Mucosa of rectum (tissue), 2 donors: ENCODE measurements around the gene SHC1.

Experiments used
- H3K27ac ChIP-seq, 2 donors: one replicate each; pipeline ENCODE4 v1.7.0; 2013; ENCODE audit warnings: inconsistent platforms in 2 of 2, low read depth in 2 of 2, low read length in 2 of 2
- H3K27me3 ChIP-seq, 2 donors: one replicate each; pipeline ENCODE4 v1.7.0; 2013; ENCODE audit warnings: low read length in 2 of 2; ENCODE audit not compliant: control insufficient read depth in 2 of 2, insufficient read depth in 2 of 2
- H3K36me3 ChIP-seq, 2 donors: one replicate each; pipeline ENCODE4 v1.7.0; 2013; ENCODE audit warnings: low read length in 2 of 2; ENCODE audit not compliant: control insufficient read depth in 2 of 2, insufficient read depth in 2 of 2
- H3K4me1 ChIP-seq, 2 donors: one replicate each; pipeline ENCODE4 v1.7.0; 2013; ENCODE audit warnings: low read length in 2 of 2, mild to moderate bottlenecking in 1 of 2; ENCODE audit not compliant: control insufficient read depth in 2 of 2, insufficient read depth in 2 of 2
- H3K4me3 ChIP-seq, 2 donors: one replicate each; pipeline ENCODE4 v1.7.0; 2013; ENCODE audit warnings: low read length in 2 of 2
- H3K9ac ChIP-seq, 2 donors: one replicate each; pipeline ENCODE4 v1.7.0; 2013; ENCODE audit warnings: low read length in 2 of 2, low read depth in 1 of 2, mild to moderate bottlenecking in 1 of 2
- H3K9me3 ChIP-seq, 2 donors: one replicate each; pipeline ENCODE4 v1.7.0; 2013; ENCODE audit warnings: low read length in 2 of 2; ENCODE audit not compliant: control insufficient read depth in 2 of 2
- donor health status: healthy.
- donor health status: Normal muscosa, but diverticular disease.

SHC1 gene

GRCh38 chr1:154913273-154913672, 57.3 kb downstream of the SHC1 start:
- Histone ChIP-seq H3K9me3 (no peaks in the 10 kb centered on the region), H3K9ac (no peak overlapping the region), H3K36me3 (no peaks in the 10 kb centered on the region), H3K27me3 (no peaks in the 10 kb centered on the region), H3K4me1 (no peaks in the 10 kb centered on the region), H3K4me3 (no peak overlapping the region), H3K27ac (no peak overlapping the region)

- H3K36me3 ChIP-seq, result no peaks in the 10 kb centered on the region
- H3K27ac ChIP-seq, result no peak overlapping the region
- no peak overlapping the region for H3K4me3 ChIP-seq
- H3K4me1 ChIP-seq, result no peaks in the 10 kb centered on the region
- no peaks in the 10 kb centered on the region for H3K9me3 ChIP-seq
- no peak overlapping the region for H3K9ac ChIP-seq
- no peaks in the 10 kb centered on the region for H3K27me3 ChIP-seq
Measured at GRCh38 chr1:154912755-154913154, 57.8 kb downstream of the SHC1 start.
